Measurements from ENCODE around the gene ZNF318.
"Not testable (repeated sequence)": the region's sequence is repeated elsewhere in the genome, so short reads cannot be mapped to it uniquely, and the experiment has no call there.

The ZNF318 gene

GRCh38 chr6:43306086-43306485, 63.4 kb downstream of the ZNF318 start:
- Histone ChIP-seq H3K27me3 (ENCODE audit: insufficient read depth, low read length) (0 out of 2 replicates have a peak, but pooled peaks cover 4% of the 10 kb centered on the region), H3K36me3 (ENCODE audit: insufficient read depth, low read depth, low read length) (peaks cover 7% of the 10 kb centered on the region; the same call in 1 of the 2 replicates), H3K9me3 (ENCODE audit: insufficient read depth, low read depth, low read length) (no peaks in the 10 kb centered on the region), H3K9ac (ENCODE audit: low read depth, low read length) (no peak overlapping the region), H3K4me1 (ENCODE audit: insufficient read depth, low read length) (peaks cover 14% of the 10 kb centered on the region; the same call in 1 of the 2 replicates), H3K27ac (ENCODE audit: low read length) (no peak overlapping the region), H3K4me3 (ENCODE audit: low read length) (no peak overlapping the region)

- Histone ChIP-seq H3K4me3 (ENCODE audit: low read length) (no peak overlapping the region), H3K9me3 (ENCODE audit: insufficient read depth, low read depth, low read length) (no peaks in the 10 kb centered on the region), H3K4me1 (ENCODE audit: insufficient read depth, low read length) (peaks cover 14% of the 10 kb centered on the region; the same call in 1 of the 2 replicates), H3K36me3 (ENCODE audit: insufficient read depth, low read depth, low read length) (peaks cover 7% of the 10 kb centered on the region; the same call in 1 of the 2 replicates), H3K9ac (ENCODE audit: low read depth, low read length) (no peak overlapping the region), H3K27ac (ENCODE audit: low read length) (no peak overlapping the region), H3K27me3 (ENCODE audit: insufficient read depth, low read length) (0 out of 2 replicates have a peak, but pooled peaks cover 4% of the 10 kb centered on the region)
These were observed 64.6 kb downstream of the ZNF318 start for GRCh38 chr6:43304882-43305281.

GRCh38 chr6:43304361-43304760, 65.1 kb downstream of the ZNF318 start:
- Histone ChIP-seq H3K27me3 (ENCODE audit: insufficient read depth, low read length) (peaks cover 4% of the 10 kb centered on the region; the same call in 1 of the 2 replicates), H3K4me1 (ENCODE audit: insufficient read depth, low read length) (peaks cover 14% of the 10 kb centered on the region; the same call in 1 of the 2 replicates), H3K9ac (ENCODE audit: low read depth, low read length) (no peak overlapping the region), H3K27ac (ENCODE audit: low read length) (no peak overlapping the region), H3K4me3 (ENCODE audit: low read length) (no peak overlapping the region), H3K36me3 (ENCODE audit: insufficient read depth, low read depth, low read length) (peaks cover 7% of the 10 kb centered on the region; the same call in 1 of the 2 replicates), H3K9me3 (ENCODE audit: insufficient read depth, low read depth, low read length) (no peaks in the 10 kb centered on the region)

GRCh38 chr6:43303751-43304331, 65.6 kb downstream of the ZNF318 start:
- H3K27me3 ChIP-seq (ENCODE audit: insufficient read depth, low read length), result peaks cover 5% of the 10 kb centered on the region
- H3K4me3 ChIP-seq (ENCODE audit: low read length), result no peak overlapping the region
- H3K36me3 ChIP-seq (ENCODE audit: insufficient read depth, low read depth, low read length), result peaks cover 7% of the 10 kb centered on the region; the same call in 1 of the 2 replicates
- no peaks in the 10 kb centered on the region for H3K9me3 ChIP-seq (ENCODE audit: insufficient read depth, low read depth, low read length)
- peaks cover 9% of the 10 kb centered on the region; the same call in 1 of the 2 replicates for H3K4me1 ChIP-seq (ENCODE audit: insufficient read depth, low read length)
- H3K27ac ChIP-seq (ENCODE audit: low read length), result no peak overlapping the region
- H3K9ac ChIP-seq (ENCODE audit: low read depth, low read length), result no peak overlapping the region

- H3K36me3 ChIP-seq (ENCODE audit: insufficient read depth, low read depth, low read length); H3K27me3 ChIP-seq (ENCODE audit: insufficient read depth, low read length); H3K4me1 ChIP-seq (ENCODE audit: insufficient read depth, low read length); H3K27ac ChIP-seq (ENCODE audit: low read length); H3K4me3 ChIP-seq (ENCODE audit: low read length); H3K9ac ChIP-seq (ENCODE audit: low read depth, low read length); H3K9me3 ChIP-seq (ENCODE audit: insufficient read depth, low read depth, low read length): not testable (repeated sequence)
These were observed 66.4 kb downstream of the ZNF318 start for GRCh38 chr6:43303006-43303405.

GRCh38 chr6:43302126-43302525, 67.3 kb downstream of the ZNF318 start:
- Histone ChIP-seq H3K27ac (ENCODE audit: low read length) (no peak overlapping the region), H3K36me3 (ENCODE audit: insufficient read depth, low read depth, low read length) (peaks cover 7% of the 10 kb centered on the region; the same call in 1 of the 2 replicates), H3K27me3 (ENCODE audit: insufficient read depth, low read length) (peaks cover 5% of the 10 kb centered on the region), H3K9ac (ENCODE audit: low read depth, low read length) (no peak overlapping the region), H3K4me3 (ENCODE audit: low read length) (no peak overlapping the region), H3K9me3 (ENCODE audit: insufficient read depth, low read depth, low read length) (no peaks in the 10 kb centered on the region), H3K4me1 (ENCODE audit: insufficient read depth, low read length) (peaks cover 4% of the 10 kb centered on the region; the same call in 1 of the 2 replicates)

GRCh38 chr6:43301081-43301870, 68.2 kb downstream of the ZNF318 start:
- H3K27me3 ChIP-seq (ENCODE audit: insufficient read depth, low read length), result peaks cover 5% of the 10 kb centered on the region
- H3K4me3 ChIP-seq (ENCODE audit: low read length), result no peak overlapping the region
- H3K9me3 ChIP-seq (ENCODE audit: insufficient read depth, low read depth, low read length), result no peaks in the 10 kb centered on the region
- no peak overlapping the region for H3K9ac ChIP-seq (ENCODE audit: low read depth, low read length)
- H3K36me3 ChIP-seq (ENCODE audit: insufficient read depth, low read depth, low read length), result peaks cover 7% of the 10 kb centered on the region; the same call in 1 of the 2 replicates
- H3K4me1 ChIP-seq (ENCODE audit: insufficient read depth, low read length), result peaks cover 4% of the 10 kb centered on the region; the same call in 1 of the 2 replicates
- no peak overlapping the region for H3K27ac ChIP-seq (ENCODE audit: low read length)

GRCh38 chr6:43299338-43300293, 69.8 kb downstream of the ZNF318 start:
- H3K36me3 ChIP-seq (ENCODE audit: insufficient read depth, low read depth, low read length), result peaks cover 4% of the 10 kb centered on the region; the same call in 1 of the 2 replicates
- no peak overlapping the region for H3K4me3 ChIP-seq (ENCODE audit: low read length)
- no peak overlapping the region for H3K27ac ChIP-seq (ENCODE audit: low read length)
- H3K9me3 ChIP-seq (ENCODE audit: insufficient read depth, low read depth, low read length), result no peaks in the 10 kb centered on the region
- H3K27me3 ChIP-seq (ENCODE audit: insufficient read depth, low read length), result peaks cover 5% of the 10 kb centered on the region
- no peaks in the 10 kb centered on the region for H3K4me1 ChIP-seq (ENCODE audit: insufficient read depth, low read length)
- no peak overlapping the region for H3K9ac ChIP-seq (ENCODE audit: low read depth, low read length)

- H3K27me3 ChIP-seq (ENCODE audit: insufficient read depth, low read length), result peaks cover 5% of the 10 kb centered on the region
- no peaks in the 10 kb centered on the region for H3K36me3 ChIP-seq (ENCODE audit: insufficient read depth, low read depth, low read length)
- no peak overlapping the region for H3K9ac ChIP-seq (ENCODE audit: low read depth, low read length)
- no peaks in the 10 kb centered on the region for H3K4me1 ChIP-seq (ENCODE audit: insufficient read depth, low read length)
- no peak overlapping the region for H3K27ac ChIP-seq (ENCODE audit: low read length)
- H3K9me3 ChIP-seq (ENCODE audit: insufficient read depth, low read depth, low read length), result no peaks in the 10 kb centered on the region
- no peak overlapping the region for H3K4me3 ChIP-seq (ENCODE audit: low read length)
These were observed 70.7 kb downstream of the ZNF318 start for GRCh38 chr6:43298565-43299337.

- Histone ChIP-seq H3K9ac (ENCODE audit: low read depth, low read length) (no peak within 1 kb of the TSS), H3K4me1 (ENCODE audit: insufficient read depth, low read length) (no peaks in the 10 kb centered on the region), H3K27ac (ENCODE audit: low read length) (no peak within 1 kb of the TSS), H3K36me3 (ENCODE audit: insufficient read depth, low read depth, low read length) (no peaks in the 10 kb centered on the region), H3K9me3 (ENCODE audit: insufficient read depth, low read depth, low read length) (no peaks in the 10 kb centered on the region), H3K4me3 (ENCODE audit: low read length) (no peak within 1 kb of the TSS), H3K27me3 (ENCODE audit: insufficient read depth, low read length) (peaks cover 5% of the 10 kb centered on the region)
These were observed 71.5 kb downstream of the ZNF318 start, which contains the start of gene SLC22A7 for GRCh38 chr6:43297644-43298564. TSS of gene SLC22A7 (plus strand) at chr6:43298260. CDS start at chr6:43298359, 99 bp downstream.
